ENCODE data around the gene PLAAT2.

- TF ChIP-seq CTCF (IDR thresholded peaks at IDR 0.05; ENCODE audit: borderline replicate concordance, extremely low read depth, low read length, poor library complexity, severe bottlenecking) (peak; percentile 61), EZH2 (IDR thresholded peaks at IDR 0.05; ENCODE audit: borderline replicate concordance, low read depth, low read length, severe bottlenecking) (no peak)
Measured at GRCh38 chr11:63573881-63574855, 11.0 kb upstream of the PLAAT2 start.

All from DND-41 (cell line).